Sigmoid colon (tissue), 7 donors: ENCODE measurements around the gene DRD1. TPM values are rescaled to one million over a fixed set of nuclear protein-coding genes. Genes with fewer than 3 reads are reported as not detected.
"Not testable (repeated sequence)": the region's sequence is repeated elsewhere in the genome, so short reads cannot be mapped to it uniquely, and the experiment has no call there.

Experiments used
- DNase-seq: peaks from one replicate; pipeline ENCODE4 v3.0.0-alpha.2; 2019
- H3K27ac ChIP-seq, 4 donors: fragments of 200-600 bp; sonication (generic); one replicate each; pipeline ENCODE4 v1.5.1; 2016 to 2019; ENCODE audit warnings: mild to moderate bottlenecking in 1 of 4
- H3K27me3 ChIP-seq, 3 donors: fragments of 200-600 bp; sonication (generic); one replicate each; pipeline ENCODE4 v1.5.1; 2019; ENCODE audit warnings: mild to moderate bottlenecking in 1 of 3
- H3K36me3 ChIP-seq, 4 donors: fragments of 200-600 bp; sonication (generic); one replicate each; pipeline ENCODE4 v1.5.1; 2016 to 2019
- H3K4me1 ChIP-seq, 4 donors: fragments of 200-600 bp; sonication (generic); one replicate each; pipeline ENCODE4 v1.5.1; 2017 to 2019
- H3K4me3 ChIP-seq, 4 donors: fragments of 200-600 bp; sonication (generic); one replicate each; pipeline ENCODE4 v1.5.1; 2017 to 2019; ENCODE audit warnings: mild to moderate bottlenecking in 2 of 4, moderate library complexity in 1 of 4
- H3K9me3 ChIP-seq, 4 donors: fragments of 200-600 bp in 3 of 4; sonication (generic) in 3 of 4; one replicate each; pipeline versions ENCODE4 v1.5.1 to v1.6.1; 2013 to 2019
- EP300 ChIP-seq, 4 donors: sonication (generic); formaldehyde crosslinking; IDR thresholded peaks; one replicate each; pipeline ENCODE4 v1.6.1; 2017; ENCODE audit warnings: antibody characterized with exemption in 4 of 4
- POLR2A ChIP-seq, 2 donors: fragments of 450-650 bp; IDR thresholded peaks; one replicate each; pipeline ENCODE4 v1.6.1; 2016; ENCODE audit warnings: antibody characterized with exemption in 2 of 2, mild to moderate bottlenecking in 2 of 2, moderate library complexity in 2 of 2
- POLR2AphosphoS5 ChIP-seq, 4 donors: sonication (generic); formaldehyde crosslinking; IDR thresholded peaks; one replicate each; pipeline ENCODE4 v1.6.1; 2017; ENCODE audit warnings: antibody characterized with exemption in 4 of 4
- WGBS, 2 donors: extraction: QIAGEN DNeasy Blood & Tissue Kit; methylation state at CpG; one replicate each; pipeline ENCODE4 v1.1.7; 2013; 5-methylcytosine and 5-hydroxymethylcytosine counted together
- intact Hi-C: fragments of 100-400 bp; cut with DNase I; formaldehyde crosslinking; loops from one replicate; pipeline ENCODE4 v1.15.1; 2023
- polyA plus RNA-seq, 3 donors: library from polyadenylated mRNA; stranded (reverse); fragments of 200-250 nt; gene quantifications; one replicate each; pipeline ENCODE4 v1.2.3, GENCODE V29; 2013
- total RNA-seq, 4 donors: library from RNA; depleted of rRNA; stranded (reverse); fragments of >200 nt; gene quantifications; one replicate each; pipeline ENCODE4 v1.1.0, GENCODE V29; 2016
- TF ChIP-seq, protein P1 (sequence below), 4 experiments: fragments of 450-650 bp in 3 of 4; fragments of 200-600 bp in 1 of 4; IDR thresholded peaks; one replicate each; pipeline ENCODE4 v1.5.1; 2016 to 2019; ENCODE audit warnings: antibody characterized with exemption in 4 of 4, mild to moderate bottlenecking in 3 of 4, moderate library complexity in 2 of 4
- donor health status: healthy with polysubstance abuse.
- donor health status: Bipolar disorder and iron deficiency.
- donor health status: healthy.

Gene DRD1
- total and polyA plus RNA-seq, 7 donors, result 0.06 TPM; not detected in 6

DNA sequence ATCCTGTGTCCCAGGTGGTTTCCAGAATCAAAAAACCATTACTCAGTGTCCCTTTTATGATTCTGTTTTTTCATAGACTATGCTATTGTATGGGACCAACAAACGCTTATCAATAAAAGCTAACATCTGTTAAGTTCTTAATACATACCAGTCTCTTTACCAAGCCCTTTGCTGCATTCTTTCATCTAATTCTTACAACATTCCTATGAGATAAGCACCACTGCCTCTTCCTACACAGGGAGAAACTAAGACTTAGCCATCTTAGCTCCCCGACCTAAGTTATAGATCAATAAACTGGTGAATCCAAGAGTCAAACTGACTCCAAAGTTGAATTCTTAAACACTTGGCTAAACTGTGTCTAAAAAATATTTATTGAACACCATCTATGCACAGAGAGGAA lies 26.6 kb downstream of the DRD1 start:
- DNase-seq, result no peak
- Histone ChIP-seq H3K4me1 (peaks cover 0 to 5% (median 0%) of the 10 kb centered on the region in 4 donors), H3K27ac (no peak overlapping the region), H3K4me3 (no peak overlapping the region), H3K27me3 (no peaks in the 10 kb centered on the region), H3K36me3 (no peaks in the 10 kb centered on the region), H3K9me3 (no peaks in the 10 kb centered on the region)
- intact Hi-C loops, result no loop called here
- WGBS, 2 donors, result 92 to 96% methylated on average over 2 of the region's 2 CpGs
- TF ChIP-seq POLR2AphosphoS5 (IDR thresholded peaks at IDR 0.05) (no peak), POLR2A (IDR thresholded peaks at IDR 0.05) (no peak), EP300 (IDR thresholded peaks at IDR 0.05) (no peak)
- TF ChIP-seq, protein P1, sequence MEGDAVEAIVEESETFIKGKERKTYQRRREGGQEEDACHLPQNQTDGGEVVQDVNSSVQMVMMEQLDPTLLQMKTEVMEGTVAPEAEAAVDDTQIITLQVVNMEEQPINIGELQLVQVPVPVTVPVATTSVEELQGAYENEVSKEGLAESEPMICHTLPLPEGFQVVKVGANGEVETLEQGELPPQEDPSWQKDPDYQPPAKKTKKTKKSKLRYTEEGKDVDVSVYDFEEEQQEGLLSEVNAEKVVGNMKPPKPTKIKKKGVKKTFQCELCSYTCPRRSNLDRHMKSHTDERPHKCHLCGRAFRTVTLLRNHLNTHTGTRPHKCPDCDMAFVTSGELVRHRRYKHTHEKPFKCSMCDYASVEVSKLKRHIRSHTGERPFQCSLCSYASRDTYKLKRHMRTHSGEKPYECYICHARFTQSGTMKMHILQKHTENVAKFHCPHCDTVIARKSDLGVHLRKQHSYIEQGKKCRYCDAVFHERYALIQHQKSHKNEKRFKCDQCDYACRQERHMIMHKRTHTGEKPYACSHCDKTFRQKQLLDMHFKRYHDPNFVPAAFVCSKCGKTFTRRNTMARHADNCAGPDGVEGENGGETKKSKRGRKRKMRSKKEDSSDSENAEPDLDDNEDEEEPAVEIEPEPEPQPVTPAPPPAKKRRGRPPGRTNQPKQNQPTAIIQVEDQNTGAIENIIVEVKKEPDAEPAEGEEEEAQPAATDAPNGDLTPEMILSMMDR (IDR thresholded peaks at IDR 0.05), result no peak

GRCh38 chr5:175415303-175415702 lies 28.7 kb downstream of the DRD1 start:
- DNase-seq, result no peak
- Histone ChIP-seq H3K36me3 (no peaks in the 10 kb centered on the region), H3K27me3 (no peaks in the 10 kb centered on the region), H3K27ac (no peak overlapping the region), H3K4me3 (no peak overlapping the region), H3K9me3 (no peaks in the 10 kb centered on the region), H3K4me1 (peaks cover 0 to 5% (median 0%) of the 10 kb centered on the region in 4 donors)
- WGBS, 2 donors, result 94 to 98% methylated on average over 2 of the region's 2 CpGs
- TF ChIP-seq EP300 (IDR thresholded peaks at IDR 0.05) (no peak), POLR2A (IDR thresholded peaks at IDR 0.05) (no peak), POLR2AphosphoS5 (IDR thresholded peaks at IDR 0.05) (no peak)
- TF ChIP-seq, protein P1 (IDR thresholded peaks at IDR 0.05), result no peak
- intact Hi-C loops, result no loop called here

- H3K27me3 ChIP-seq, result no peaks in the 10 kb centered on the region
- DNase-seq, result no peak
- H3K27ac ChIP-seq, result no peak overlapping the region
- TF ChIP-seq, protein P1 (IDR thresholded peaks at IDR 0.05), result no peak
- TF ChIP-seq POLR2A (IDR thresholded peaks at IDR 0.05) (no peak), EP300 (IDR thresholded peaks at IDR 0.05) (no peak), POLR2AphosphoS5 (IDR thresholded peaks at IDR 0.05) (no peak)
- H3K4me3 ChIP-seq, result no peak overlapping the region
- no peaks in the 10 kb centered on the region for H3K9me3 ChIP-seq
- H3K4me1 ChIP-seq, result peaks cover 0 to 5% (median 0%) of the 10 kb centered on the region in 4 donors
- intact Hi-C loops, result no loop called here
- H3K36me3 ChIP-seq, result no peaks in the 10 kb centered on the region
- WGBS, 2 donors, result 60% methylated on average over 2 of the region's 2 CpGs
Observed at GRCh38 chr5:175410926-175411325, 33.1 kb downstream of the DRD1 start.

- Histone ChIP-seq H3K27ac (no peak overlapping the region), H3K4me1 (no peaks in the 10 kb centered on the region), H3K9me3 (no peaks in the 10 kb centered on the region), H3K4me3 (no peak overlapping the region), H3K36me3 (no peaks in the 10 kb centered on the region), H3K27me3 (no peaks in the 10 kb centered on the region)
- TF ChIP-seq, protein P1 (IDR thresholded peaks at IDR 0.05), result no peak
- no peak for TF ChIP-seq POLR2A (IDR thresholded peaks at IDR 0.05)
- no peak for TF ChIP-seq POLR2AphosphoS5 (IDR thresholded peaks at IDR 0.05)
- no peak for TF ChIP-seq EP300 (IDR thresholded peaks at IDR 0.05)
- intact Hi-C loops, result no loop called here
- WGBS, 2 donors, result 89 to 94% methylated on average over 3 of the region's 3 CpGs
- no peak for DNase-seq
Observed at GRCh38 chr5:175406300-175406699, 37.7 kb downstream of the DRD1 start.

GRCh38 chr5:175397590-175398297 lies 46.2 kb downstream of the DRD1 start:
- H3K4me3 ChIP-seq, H3K4me1 ChIP-seq, H3K36me3 ChIP-seq, intact Hi-C loops, DNase-seq, H3K27me3 ChIP-seq, H3K27ac ChIP-seq, H3K9me3 ChIP-seq: not testable (repeated sequence)
- 25 to 49% methylated on average over 21 to 28 of the region's 28 CpGs for whole genome bisulfite sequencing, 2 donors

DNA sequence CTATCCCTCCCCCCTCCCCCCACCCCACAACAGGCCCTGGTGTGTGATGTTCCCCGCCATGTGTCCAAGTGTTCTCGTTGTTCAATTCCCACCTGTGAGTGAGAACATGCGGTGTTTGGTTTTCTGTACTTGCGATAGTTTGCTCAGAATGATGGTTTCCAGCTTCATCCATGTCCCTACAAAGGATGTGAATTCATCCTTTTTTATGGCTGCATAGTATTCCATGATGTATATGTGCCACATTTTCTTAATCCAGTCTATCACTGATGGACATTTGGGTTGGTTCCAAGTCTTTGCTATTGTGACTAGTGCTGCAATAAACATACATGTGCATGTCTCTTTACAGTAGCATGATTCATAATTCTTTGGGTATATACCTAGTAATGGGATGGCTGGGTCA lies 48.6 kb downstream of the DRD1 start:
- DNase-seq, H3K4me1 ChIP-seq, H3K9me3 ChIP-seq, intact Hi-C loops, H3K36me3 ChIP-seq, H3K4me3 ChIP-seq, H3K27ac ChIP-seq, H3K27me3 ChIP-seq: not testable (repeated sequence)
- 93% methylated on average over 4 of the region's 4 CpGs for WGBS, 2 donors
